Aorta (tissue), 5 donors: ENCODE measurements around the gene NUBPL. TPM values are rescaled to one million over a fixed set of nuclear protein-coding genes. Genes with fewer than 3 reads are reported as not detected.
"Not testable (repeated sequence)": the region's sequence is repeated elsewhere in the genome, so short reads cannot be mapped to it uniquely, and the experiment has no call there.

Experiments used
- ATAC-seq: fragments of 200-7000 bp; cut with Tn5 transposase; one replicate; pipeline ENCODE4 v1.9.1; 2022; ENCODE audit warnings: moderate library complexity; ENCODE audit not compliant: low FRiP score
- DNase-seq, 2 donors: peaks; one replicate each; pipeline ENCODE4 v3.0.0-alpha.2; 2020
- H3K27ac ChIP-seq, 2 donors: one replicate each; pipeline ENCODE4 v1.5.1; 2013; ENCODE audit warnings: low read length in 2 of 2, mild to moderate bottlenecking in 2 of 2, moderate library complexity in 2 of 2, control low read depth in 1 of 2, inconsistent platforms in 1 of 2, low read depth in 1 of 2
- H3K27me3 ChIP-seq, 2 donors: one replicate each; pipeline ENCODE4 v1.6.1; 2013; ENCODE audit warnings: control low read depth in 1 of 2, low read length in 1 of 2, mild to moderate bottlenecking in 1 of 2, moderate library complexity in 1 of 2; ENCODE audit not compliant: insufficient read depth in 2 of 2, control insufficient read depth in 1 of 2
- H3K36me3 ChIP-seq, 2 donors: one replicate each; pipeline ENCODE4 v1.6.1; 2013; ENCODE audit warnings: control low read depth in 1 of 2, low read length in 1 of 2, mild to moderate bottlenecking in 1 of 2; ENCODE audit not compliant: insufficient read depth in 2 of 2, control insufficient read depth in 1 of 2
- H3K4me1 ChIP-seq, 2 donors: one replicate each; pipeline ENCODE4 v1.6.1; 2013; ENCODE audit warnings: low read length in 2 of 2, control low read depth in 1 of 2, mild to moderate bottlenecking in 1 of 2, moderate library complexity in 1 of 2; ENCODE audit not compliant: insufficient read depth in 2 of 2, control insufficient read depth in 1 of 2
- H3K4me3 ChIP-seq, 2 donors: one replicate each; pipeline ENCODE4 v1.5.1; 2013; ENCODE audit warnings: low read length in 2 of 2, control low read depth in 1 of 2, mild to moderate bottlenecking in 1 of 2
- H3K9me3 ChIP-seq: one replicate; pipeline ENCODE4 v1.6.1; 2013; ENCODE audit warnings: mild to moderate bottlenecking, low read length; ENCODE audit not compliant: control insufficient read depth
- WGBS, 2 donors: extraction: QIAGEN DNeasy Blood & Tissue Kit; methylation state at CpG; one replicate each; pipeline ENCODE4 v1.1.7; 2013; 5-methylcytosine and 5-hydroxymethylcytosine counted together
- intact Hi-C, 2 donors: fragments of 100-400 bp; cut with DNase I; formaldehyde crosslinking; loops; one replicate each; pipeline versions ENCODE4 v1.14.2 to v1.15.0; 2022
- polyA plus RNA-seq, 2 donors: library from polyadenylated mRNA; stranded (reverse); fragments of 200-250 nt; gene quantifications; one replicate each; pipeline ENCODE4 v1.2.3, GENCODE V29; 2013
- total RNA-seq, 2 donors: library from RNA; stranded (reverse); fragmentation: NEBNext Ultra II Directional; extraction: Animal tissue kit (Norgen Biotek cat#: 25700); gene quantifications; one replicate each; pipeline ENCODE4 v1.2.1, GENCODE V29; 2021
- donor health status: healthy with polysubstance abuse.
- donor health status: Bipolar disorder and iron deficiency.
- donor health status: DM: no; HTN: no; CAD: no.
- donor health status: DM: no; HTN: no; CAD: no.
- donor health status: DM: yes; HTN: yes; CAD: no.

The NUBPL gene
- total and polyA plus RNA-seq, 4 donors = 6.6 to 15.9 (median 9.5) TPM

DNA sequence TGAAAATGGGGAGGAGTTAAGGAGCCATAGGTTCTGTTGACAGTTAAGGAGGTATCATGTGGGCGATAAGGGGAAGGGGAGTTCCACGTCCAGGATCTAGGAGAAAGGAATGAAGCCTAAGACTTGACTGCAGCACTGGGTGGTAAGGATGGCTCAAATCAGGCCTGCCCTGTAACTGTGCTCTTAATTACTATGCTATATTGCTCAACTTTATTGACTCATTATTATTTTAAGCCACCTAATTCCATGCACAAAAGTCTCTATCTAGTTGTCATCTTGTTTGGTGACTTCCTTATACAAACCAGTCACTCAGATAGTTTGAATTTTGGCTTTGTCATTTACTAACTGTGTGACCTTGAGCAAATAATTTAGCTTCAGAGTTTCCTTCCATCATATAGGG lies 273.8 kb downstream of the NUBPL start:
- no peaks in the 10 kb centered on the region for H3K4me1 ChIP-seq
- no peaks in the 10 kb centered on the region for H3K9me3 ChIP-seq
- WGBS, 2 donors = 84 to 89% methylated on average over 2 of the region's 2 CpGs
- no peaks in the 10 kb centered on the region for H3K27me3 ChIP-seq
- intact Hi-C loops = no loop called here
- ATAC-seq (no peak), DNase-seq (no peak)
- H3K4me3 ChIP-seq = no peak overlapping the region
- no peak overlapping the region for H3K27ac ChIP-seq
- no peaks in the 10 kb centered on the region for H3K36me3 ChIP-seq

DNA sequence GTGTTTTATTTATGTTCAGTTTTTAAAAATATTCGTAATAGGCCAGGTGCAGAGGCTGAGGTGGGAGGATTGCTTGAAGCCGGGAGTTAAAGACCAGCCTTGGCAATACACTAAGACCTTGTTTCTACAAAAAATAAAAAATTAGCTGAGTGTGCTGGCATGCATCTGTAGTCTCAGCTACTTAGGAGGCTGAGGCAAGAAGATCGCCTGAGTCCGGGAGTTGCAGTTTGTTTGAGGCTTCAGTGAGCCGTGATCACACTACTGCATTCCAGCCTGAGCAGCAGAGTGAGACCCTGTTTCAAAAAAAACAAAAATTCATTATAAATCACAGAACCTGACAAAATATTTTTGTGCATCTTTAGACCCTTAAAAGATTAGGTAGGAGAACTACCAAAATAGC lies 275.8 kb downstream of the NUBPL start:
- Histone ChIP-seq H3K4me1 (no peaks in the 10 kb centered on the region), H3K27ac (no peak overlapping the region), H3K27me3 (no peaks in the 10 kb centered on the region), H3K9me3 (no peaks in the 10 kb centered on the region), H3K36me3 (no peaks in the 10 kb centered on the region), H3K4me3 (no peak overlapping the region)
- intact Hi-C loops = no loop called here
- DNase-seq = no peak
- WGBS, 2 donors = 79 to 86% methylated on average over 5 of the region's 5 CpGs
- ATAC-seq = no peak

DNA sequence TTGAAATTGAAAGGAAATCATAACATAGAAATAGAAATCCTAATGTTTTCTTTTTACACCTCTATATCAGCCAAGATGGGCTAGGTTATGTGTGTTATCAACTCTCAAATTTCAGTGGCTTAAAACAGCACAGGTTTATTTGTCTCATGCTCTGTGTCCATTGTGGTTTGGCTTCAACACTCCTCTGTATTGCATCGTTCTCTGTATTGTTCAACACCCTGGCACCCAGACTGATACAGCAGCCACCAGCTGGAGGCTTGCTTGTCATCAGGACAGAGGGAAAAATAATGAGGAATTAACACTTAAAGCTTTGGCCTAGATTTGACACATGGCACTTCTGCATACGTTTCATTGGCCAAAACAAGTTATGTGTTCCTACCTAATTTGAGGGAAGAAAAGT lies 281.7 kb downstream of the NUBPL start:
- no peak for ATAC-seq

DNA sequence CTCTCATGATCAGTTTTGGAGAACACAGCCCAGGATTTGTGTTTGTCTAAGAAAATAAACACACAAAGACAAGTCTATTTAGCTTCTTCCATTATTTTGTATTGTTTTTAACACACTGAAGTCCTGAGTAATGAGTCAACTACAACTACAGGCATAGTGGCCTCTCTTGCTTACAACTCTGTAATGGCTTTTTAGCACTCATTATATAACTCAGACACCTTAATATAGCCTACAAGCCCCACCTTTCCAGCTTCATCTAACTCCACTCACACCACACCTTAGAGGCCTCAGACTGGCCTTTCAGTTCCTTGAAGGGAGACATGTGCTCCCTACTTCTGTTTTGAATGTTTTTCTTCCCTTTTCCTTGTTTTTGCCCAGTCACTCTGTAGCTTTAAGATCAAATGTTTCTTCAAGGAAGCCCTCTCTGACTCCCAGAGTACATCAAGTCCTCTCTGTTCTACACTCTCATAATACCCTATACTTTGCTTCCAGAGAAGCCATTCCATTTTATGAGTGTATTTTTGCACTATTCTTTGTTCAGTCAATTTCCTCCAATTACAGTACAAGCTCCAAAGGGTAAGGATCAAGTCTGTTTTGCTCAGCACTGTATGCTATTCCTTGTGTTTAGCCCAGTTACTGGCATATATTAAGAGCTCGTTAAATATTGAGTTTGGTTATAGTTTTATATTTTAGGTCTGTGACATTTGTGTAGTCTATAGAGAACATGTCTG lies 282.3 kb downstream of the NUBPL start:
- Histone ChIP-seq H3K36me3 (no peaks in the 10 kb centered on the region), H3K4me3 (no peak overlapping the region), H3K27me3 (no peaks in the 10 kb centered on the region), H3K27ac (no peak overlapping the region), H3K9me3 (no peaks in the 10 kb centered on the region), H3K4me1 (no peaks in the 10 kb centered on the region)
- no peak for DNase-seq
- intact Hi-C loops = no loop called here
- no peak for ATAC-seq
- 95 to 98% methylated on average over 1 of the region's 1 CpG for WGBS, 2 donors

More for the DNA sequence above, 281.7 kb downstream of the NUBPL start:
- intact Hi-C loops = no loop called here
- Histone ChIP-seq H3K9me3 (no peaks in the 10 kb centered on the region), H3K4me3 (no peak overlapping the region), H3K27ac (no peak overlapping the region), H3K36me3 (no peaks in the 10 kb centered on the region), H3K27me3 (no peaks in the 10 kb centered on the region), H3K4me1 (no peaks in the 10 kb centered on the region)
- WGBS, 2 donors = 69 to 79% methylated on average over 2 of the region's 2 CpGs
- DNase-seq = no peak

GRCh38 chr14:31854508-31855075 lies 293.4 kb downstream of the NUBPL start:
- no peaks in the 10 kb centered on the region for H3K27me3 ChIP-seq
- intact Hi-C loops = no loop called here
- no peak for ATAC-seq

GRCh38 chr14:31855262-31855661 lies 294.1 kb downstream of the NUBPL start:
- intact Hi-C loops = no loop called here
- 94 to 97% methylated on average over 1 of the region's 1 CpG for WGBS, 2 donors
- DNase-seq = no peak

More at GRCh38 chr14:31854508-31855075, 293.4 kb downstream of the NUBPL start:
- Histone ChIP-seq H3K9me3 (no peaks in the 10 kb centered on the region), H3K36me3 (no peaks in the 10 kb centered on the region), H3K27ac (no peak overlapping the region), H3K4me3 (no peak overlapping the region), H3K4me1 (no peaks in the 10 kb centered on the region)
- no peak for DNase-seq
- WGBS, 2 donors = 72 to 95% methylated on average over 2 of the region's 2 CpGs

DNA sequence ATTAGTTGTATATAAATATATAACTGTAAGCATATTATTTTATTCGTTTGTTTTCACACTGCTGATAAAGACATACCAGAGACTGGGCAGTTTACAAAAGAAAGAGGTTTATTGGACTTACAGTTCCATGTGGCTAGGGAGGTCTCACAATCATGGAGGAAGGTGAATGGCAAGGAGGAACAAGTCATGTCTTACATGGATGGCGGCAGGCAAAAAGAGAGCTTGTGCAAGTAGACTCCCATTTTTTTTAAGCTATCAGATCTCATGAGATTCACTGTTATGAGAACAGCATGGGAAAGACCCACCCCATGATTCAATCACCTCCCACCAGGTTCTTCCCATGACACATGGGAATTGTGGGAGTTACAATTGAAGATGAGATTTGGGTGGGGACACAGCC lies 294.8 kb downstream of the NUBPL start:
- ATAC-seq, DNase-seq, H3K27me3 ChIP-seq, intact Hi-C loops, H3K4me3 ChIP-seq, H3K4me1 ChIP-seq, H3K9me3 ChIP-seq, H3K36me3 ChIP-seq, H3K27ac ChIP-seq: not testable (repeated sequence)
- 88 to 91% methylated on average over 2 of the region's 2 CpGs for WGBS, 2 donors

More at GRCh38 chr14:31855262-31855661, 294.1 kb downstream of the NUBPL start:
- Histone ChIP-seq H3K4me1 (no peaks in the 10 kb centered on the region), H3K4me3 (no peak overlapping the region), H3K27ac (no peak overlapping the region), H3K9me3 (no peaks in the 10 kb centered on the region), H3K36me3 (no peaks in the 10 kb centered on the region), H3K27me3 (no peaks in the 10 kb centered on the region)
- ATAC-seq = no peak

GRCh38 chr14:31858868-31859267 lies 297.7 kb downstream of the NUBPL start:
- H3K4me3 ChIP-seq = no peak overlapping the region
- intact Hi-C loops = no loop called here
- 94 to 100% methylated on average over 1 of the region's 1 CpG for WGBS, 2 donors
- H3K36me3 ChIP-seq = no peaks in the 10 kb centered on the region
- no peak for ATAC-seq
- H3K4me1 ChIP-seq = no peaks in the 10 kb centered on the region
- H3K27ac ChIP-seq = no peak overlapping the region
- no peaks in the 10 kb centered on the region for H3K27me3 ChIP-seq
- no peak for DNase-seq
- H3K9me3 ChIP-seq = no peaks in the 10 kb centered on the region
